GM12875 (cell line): ENCODE measurements around the gene DNAH3.

Experiments used
- H3K4me3 ChIP-seq: one replicate; pipeline ENCODE4 v1.5.1; 2011; ENCODE audit warnings: low read depth, low read length, control low read depth
- TF ChIP-seq, protein P1 (sequence below): IDR thresholded peaks from 2 replicates; pipeline ENCODE4 v1.5.1; 2011; ENCODE audit warnings: low read depth, mild to moderate bottlenecking, control low read depth, inconsistent platforms, low read length, moderate library complexity, borderline replicate concordance; ENCODE audit not compliant: insufficient read depth

The DNAH3 gene

DNA sequence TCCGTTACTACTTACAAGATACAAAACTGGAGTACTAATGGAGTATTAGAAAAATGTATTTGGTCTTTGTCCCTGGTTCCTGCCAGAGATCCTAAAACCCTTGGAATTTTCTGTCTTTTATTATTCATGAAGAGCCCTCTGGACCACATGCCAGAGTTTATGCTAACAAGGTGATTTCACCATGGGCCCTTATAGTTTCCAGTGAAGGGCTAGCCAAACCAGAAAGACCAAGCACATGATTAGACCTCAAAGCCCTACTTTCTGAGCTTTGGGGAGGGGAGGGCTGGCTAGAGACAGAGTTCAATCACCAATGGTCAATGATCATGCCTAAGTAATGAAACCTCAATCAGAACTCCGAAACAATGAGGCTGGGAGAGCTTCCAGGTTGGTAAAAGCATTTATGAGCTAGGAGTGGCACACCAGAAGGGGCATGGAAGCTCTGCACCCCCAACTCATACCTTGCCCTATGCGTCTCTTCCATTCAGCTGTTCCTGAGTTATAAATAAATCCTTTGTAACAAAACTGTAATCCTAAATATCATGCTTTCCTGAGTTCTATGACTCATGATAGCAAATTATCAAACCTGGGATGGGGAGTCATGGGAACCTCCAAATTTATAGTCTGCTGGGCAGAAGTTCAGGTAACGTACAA is 260.9 kb downstream of the DNAH3 start:
- TF ChIP-seq, protein P1, sequence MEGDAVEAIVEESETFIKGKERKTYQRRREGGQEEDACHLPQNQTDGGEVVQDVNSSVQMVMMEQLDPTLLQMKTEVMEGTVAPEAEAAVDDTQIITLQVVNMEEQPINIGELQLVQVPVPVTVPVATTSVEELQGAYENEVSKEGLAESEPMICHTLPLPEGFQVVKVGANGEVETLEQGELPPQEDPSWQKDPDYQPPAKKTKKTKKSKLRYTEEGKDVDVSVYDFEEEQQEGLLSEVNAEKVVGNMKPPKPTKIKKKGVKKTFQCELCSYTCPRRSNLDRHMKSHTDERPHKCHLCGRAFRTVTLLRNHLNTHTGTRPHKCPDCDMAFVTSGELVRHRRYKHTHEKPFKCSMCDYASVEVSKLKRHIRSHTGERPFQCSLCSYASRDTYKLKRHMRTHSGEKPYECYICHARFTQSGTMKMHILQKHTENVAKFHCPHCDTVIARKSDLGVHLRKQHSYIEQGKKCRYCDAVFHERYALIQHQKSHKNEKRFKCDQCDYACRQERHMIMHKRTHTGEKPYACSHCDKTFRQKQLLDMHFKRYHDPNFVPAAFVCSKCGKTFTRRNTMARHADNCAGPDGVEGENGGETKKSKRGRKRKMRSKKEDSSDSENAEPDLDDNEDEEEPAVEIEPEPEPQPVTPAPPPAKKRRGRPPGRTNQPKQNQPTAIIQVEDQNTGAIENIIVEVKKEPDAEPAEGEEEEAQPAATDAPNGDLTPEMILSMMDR = no peak
- no peak overlapping the region for H3K4me3 ChIP-seq

DNA sequence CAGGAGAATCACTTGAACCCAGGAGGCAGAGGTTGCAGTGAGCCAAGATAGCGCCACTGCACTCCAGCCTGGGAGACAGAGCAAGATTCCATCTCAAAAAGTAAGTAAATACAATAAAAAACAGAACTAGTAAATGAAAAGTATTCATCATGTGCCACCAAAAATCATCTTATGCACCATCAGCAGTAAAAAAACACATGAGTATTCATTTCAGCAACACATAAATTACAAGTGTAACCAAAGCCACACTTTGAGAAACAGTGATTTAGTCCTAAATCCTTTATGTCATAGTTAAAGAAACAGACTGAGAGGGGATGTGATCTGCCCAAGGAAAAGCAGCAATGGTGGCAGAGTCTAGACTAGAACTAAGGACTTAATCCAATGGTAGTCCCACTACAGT is 263.4 kb downstream of the DNAH3 start:
- no peak overlapping the region for H3K4me3 ChIP-seq
- TF ChIP-seq, protein P1 = no peak

- TF ChIP-seq, protein P1 = no peak
- no peak overlapping the region for H3K4me3 ChIP-seq
These were observed 264.3 kb downstream of the DNAH3 start for GRCh38 chr16:20886320-20886719.

DNA sequence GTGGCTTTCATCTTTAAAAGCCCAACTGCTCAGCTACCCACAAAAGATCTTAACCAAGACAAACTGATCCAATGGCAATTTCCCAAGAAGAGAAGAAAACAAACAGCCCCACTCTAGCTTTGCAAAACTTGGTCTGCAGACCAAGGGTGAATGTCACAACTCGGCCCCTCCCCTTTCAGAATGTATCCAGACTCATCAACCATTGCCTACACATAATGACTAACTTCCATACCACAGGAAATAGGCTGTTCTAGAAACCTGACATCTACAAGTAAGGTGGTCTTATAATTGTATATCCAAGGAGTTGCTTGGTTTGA is 266.4 kb downstream of the DNAH3 start:
- H3K4me3 ChIP-seq = no peak overlapping the region
- TF ChIP-seq, protein P1 = no peak

DNA sequence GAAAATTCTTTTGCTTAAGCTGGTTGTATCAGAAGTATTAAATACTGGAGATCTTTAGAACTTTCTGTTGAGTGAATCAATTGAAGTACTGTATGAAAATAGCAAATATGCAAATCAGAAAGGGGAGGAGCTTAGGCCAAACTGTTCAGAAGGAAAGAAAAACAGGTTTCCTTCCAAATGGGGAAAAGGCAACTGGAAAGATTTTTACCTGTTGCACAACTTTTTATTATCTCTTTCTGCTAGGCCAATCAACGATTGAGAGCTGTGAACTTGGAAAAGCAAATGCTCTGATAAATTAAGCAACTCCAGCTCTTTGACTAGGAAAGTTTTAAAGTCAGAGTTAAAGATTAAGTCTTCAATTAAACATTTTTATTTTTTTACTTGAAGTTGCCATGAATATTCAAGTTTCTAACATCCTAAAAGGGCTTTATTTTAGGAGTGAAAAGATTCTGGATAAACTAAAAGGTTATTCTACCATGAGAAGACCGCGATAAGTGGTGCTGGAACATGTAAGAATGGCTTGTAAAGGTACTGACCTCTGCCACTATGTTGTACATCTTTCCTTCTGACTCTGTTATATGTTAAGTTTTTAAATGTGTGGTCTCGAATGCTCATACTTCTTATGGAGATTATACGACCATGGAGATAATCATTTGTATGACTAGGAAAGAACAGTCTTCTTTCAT is 266.9 kb downstream of the DNAH3 start:
- TF ChIP-seq, protein P1 = no peak
- H3K4me3 ChIP-seq = no peak overlapping the region
